SIG-M5 (cell line): ENCODE data around the gene SLCO2B1.

ENCODE experiments used
- DNase-seq: peaks from one replicate; lab custom pipeline; 2025; lab: John Stamatoyannopoulos, UW

SLCO2B1 gene

GRCh38 chr11:75223954-75224643 lies 73.2 kb downstream of the SLCO2B1 start:
- DNase-seq = no peak

DNA sequence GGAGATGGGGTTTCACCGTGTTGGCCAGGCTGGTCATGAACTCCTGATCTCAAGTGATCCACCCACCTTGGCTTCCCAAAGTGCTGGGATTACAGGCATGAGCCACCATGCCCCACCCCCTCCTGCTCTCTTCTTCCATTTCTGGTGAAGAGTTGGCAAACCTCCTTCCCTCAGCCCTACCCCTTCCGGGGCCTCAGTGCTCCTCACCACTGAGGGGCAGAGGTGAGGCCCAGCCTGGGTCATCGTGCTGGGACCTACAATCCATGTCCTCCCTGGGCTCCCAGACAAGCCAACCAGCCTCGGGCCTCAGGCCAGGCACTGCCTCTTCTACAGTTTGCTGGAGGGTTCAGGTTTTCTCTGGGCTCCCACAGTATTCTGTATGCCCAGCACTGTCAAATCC lies 74.9 kb downstream of the SLCO2B1 start:
- no peak for DNase-seq

DNA sequence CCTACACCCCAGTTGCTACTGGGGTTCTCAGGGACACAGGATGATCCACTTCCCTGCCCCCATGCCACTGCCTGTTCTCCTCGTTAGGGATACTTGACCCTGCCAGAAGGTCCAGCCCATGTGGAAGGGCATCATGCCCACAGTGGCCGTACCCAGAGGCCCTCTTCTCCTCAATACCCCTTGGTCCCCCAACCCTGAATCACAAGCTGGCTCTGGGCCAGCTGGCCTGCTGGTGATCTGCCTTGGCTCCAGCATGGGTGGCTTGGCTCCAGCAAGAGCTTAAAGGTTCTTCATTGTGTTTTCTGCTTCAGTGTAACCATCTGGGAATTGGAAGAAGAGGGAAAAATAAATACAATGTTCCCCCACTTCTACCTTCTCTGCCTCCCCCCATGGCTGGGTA lies 78.6 kb downstream of the SLCO2B1 start:
- DNase-seq = no peak

DNA sequence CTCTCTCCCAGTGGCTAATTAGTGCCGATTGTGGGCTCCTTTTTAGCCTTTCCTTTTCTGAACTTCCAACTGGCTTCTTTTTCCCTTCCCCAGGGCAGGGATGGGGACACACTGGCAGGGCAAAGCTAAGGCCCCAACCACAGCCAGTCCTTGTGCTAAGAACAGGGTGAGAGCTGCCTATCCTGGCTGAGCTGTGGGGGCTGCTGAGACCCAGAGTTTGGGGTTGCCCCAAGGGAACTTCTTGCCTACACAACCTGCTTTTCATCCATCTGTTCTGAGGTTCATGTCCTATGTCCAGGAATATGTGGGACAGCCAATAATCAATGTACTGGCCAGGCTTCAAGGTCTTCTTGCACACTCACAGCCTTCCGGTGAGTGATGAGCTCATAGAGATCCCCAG lies 79.7 kb downstream of the SLCO2B1 start:
- no peak for DNase-seq

DNA sequence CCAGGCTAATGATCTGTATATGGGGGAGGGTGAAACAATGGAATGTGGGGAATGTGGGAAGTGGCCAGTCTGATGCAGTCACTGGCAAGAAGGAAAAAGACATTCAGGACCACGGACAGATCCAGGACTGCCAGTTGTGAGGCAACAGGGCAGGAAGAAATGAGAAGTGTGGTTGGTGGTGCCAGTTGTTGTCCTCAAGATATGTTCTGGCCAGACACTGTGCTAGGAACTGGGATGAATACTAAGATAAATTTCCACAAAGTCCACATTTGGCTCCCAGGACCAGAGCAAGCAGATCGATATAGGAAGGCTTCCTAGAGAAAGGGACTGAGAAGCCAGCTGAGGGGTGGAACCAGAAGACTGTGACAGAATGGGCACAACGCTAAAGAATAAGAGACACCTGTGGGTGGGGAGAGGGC lies 82.9 kb downstream of the SLCO2B1 start:
- DNase-seq = no peak

DNA sequence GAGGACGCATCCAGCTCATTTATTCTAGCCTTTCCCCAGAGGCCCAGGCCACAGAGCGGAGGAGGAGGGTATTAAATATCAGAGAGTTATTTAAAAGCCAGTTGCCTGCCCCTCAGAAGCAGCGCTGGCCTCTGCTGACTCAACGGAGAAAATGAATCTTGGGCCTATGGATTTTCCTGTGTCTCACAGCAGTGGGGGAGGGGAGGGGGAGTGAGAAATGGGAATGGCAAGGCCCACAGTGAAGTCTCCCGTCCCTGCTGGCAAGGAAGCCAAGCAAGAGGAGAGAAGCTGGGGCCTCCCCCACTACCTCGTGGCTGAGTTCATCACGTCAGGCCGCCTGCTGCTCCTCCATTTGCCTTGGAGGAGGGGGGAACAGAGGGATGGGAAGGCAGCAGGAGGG lies 85.2 kb downstream of the SLCO2B1 start:
- DNase-seq = no peak

DNA sequence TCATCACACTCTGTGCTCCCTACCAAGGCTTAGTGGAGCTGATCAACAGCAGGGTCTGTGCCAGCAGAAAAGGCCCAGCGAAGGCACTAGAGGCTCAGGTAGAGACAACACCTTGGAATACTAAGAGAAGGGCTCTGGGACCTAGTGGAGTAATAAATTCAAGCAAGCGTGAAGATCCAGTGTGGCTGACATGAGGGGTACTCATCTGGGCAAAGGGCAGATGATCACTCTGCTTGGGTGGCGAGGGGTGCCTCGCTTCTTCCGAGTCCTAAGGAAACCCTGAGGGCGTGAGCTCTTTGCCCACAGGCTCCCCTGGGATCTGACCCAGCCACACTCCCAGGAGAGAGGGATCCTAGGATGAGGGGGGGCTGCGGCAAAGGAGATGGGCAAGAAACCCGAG lies 86.1 kb downstream of the SLCO2B1 start:
- DNase-seq = no peak

DNA sequence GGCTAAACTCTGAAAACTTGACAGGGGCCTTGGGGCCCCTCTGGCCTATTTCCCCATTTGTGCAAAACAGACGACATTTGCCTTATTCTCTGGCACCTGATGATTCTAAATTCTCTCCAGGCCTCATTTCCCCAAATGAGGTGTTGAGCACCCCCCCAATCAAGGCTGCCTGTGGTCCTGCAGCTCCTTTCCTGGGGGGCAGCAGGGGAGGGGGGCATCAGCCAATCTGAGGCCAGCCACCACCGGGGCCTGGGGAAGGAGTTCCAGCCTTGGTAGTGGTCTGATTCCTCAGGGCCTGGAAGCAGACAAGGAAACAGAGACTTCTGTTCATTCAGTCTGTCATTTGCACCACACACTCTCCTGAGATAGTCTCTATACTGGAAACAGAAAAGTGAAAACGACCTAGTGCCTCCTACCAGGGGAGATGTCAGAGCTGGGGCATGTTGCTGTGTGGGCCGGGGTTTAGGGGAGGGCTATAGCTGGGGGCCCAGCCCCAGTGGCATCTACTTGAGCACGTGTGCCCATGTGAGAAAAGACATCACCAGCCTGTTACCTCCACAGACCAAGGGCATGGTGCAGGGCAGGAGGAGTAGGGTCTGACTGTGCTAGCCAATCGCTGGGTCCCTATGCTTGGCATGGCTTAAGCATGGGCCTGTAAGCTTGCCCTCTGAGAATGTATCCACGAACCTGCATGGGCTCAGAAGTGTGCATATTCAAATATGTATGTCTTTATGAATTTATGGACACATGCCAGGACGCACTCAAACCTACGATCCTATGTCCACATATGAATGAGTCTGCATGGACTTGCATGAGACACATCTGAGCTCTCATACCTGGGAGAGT lies 87.9 kb downstream of the SLCO2B1 start:
- DNase-seq = no peak

DNA sequence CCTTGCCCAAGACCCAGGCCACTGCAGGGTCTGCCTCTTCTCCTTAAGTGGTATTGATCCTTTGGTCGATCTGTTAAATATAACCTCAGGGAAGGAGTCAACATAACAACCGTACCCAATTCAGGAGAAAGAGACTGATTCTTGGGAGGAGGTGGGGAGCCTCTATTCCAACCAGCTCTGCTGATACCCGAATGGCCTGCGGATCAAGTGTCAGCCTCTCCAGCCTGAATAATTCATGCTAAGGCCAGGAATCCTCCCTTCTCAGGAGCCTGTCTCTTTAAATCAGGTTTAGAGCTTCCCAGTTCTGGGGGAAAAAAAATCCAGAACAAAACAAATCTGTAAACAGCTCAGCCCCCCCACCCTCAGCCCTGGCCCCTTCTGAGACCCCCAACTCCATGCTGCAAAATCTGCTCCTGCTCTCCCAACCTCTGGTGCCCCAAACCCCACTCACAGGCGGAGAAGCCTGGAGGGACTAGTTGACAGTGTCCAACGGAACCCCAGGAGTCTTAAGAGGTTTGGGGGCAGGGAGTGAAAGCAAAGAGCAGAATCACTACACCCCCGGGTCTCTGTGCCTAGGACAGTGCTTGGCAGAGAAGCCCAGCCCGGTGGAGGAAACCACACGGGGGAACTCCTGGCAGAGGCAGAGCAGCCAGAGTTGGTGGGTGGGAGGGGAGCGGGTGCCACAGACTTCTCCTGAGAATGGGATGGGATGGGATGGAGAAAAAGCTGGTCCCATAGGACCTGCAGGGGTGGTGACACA lies 88.8 kb downstream of the SLCO2B1 start:
- no peak for DNase-seq

GRCh38 chr11:75240311-75241035 lies 89.6 kb downstream of the SLCO2B1 start, which contains the start of gene TPBGL:
TSS of gene TPBGL (plus strand) at chr11:75240774. CDS start at chr11:75241050, 276 bp downstream.
- DNase-seq = no peak

DNA sequence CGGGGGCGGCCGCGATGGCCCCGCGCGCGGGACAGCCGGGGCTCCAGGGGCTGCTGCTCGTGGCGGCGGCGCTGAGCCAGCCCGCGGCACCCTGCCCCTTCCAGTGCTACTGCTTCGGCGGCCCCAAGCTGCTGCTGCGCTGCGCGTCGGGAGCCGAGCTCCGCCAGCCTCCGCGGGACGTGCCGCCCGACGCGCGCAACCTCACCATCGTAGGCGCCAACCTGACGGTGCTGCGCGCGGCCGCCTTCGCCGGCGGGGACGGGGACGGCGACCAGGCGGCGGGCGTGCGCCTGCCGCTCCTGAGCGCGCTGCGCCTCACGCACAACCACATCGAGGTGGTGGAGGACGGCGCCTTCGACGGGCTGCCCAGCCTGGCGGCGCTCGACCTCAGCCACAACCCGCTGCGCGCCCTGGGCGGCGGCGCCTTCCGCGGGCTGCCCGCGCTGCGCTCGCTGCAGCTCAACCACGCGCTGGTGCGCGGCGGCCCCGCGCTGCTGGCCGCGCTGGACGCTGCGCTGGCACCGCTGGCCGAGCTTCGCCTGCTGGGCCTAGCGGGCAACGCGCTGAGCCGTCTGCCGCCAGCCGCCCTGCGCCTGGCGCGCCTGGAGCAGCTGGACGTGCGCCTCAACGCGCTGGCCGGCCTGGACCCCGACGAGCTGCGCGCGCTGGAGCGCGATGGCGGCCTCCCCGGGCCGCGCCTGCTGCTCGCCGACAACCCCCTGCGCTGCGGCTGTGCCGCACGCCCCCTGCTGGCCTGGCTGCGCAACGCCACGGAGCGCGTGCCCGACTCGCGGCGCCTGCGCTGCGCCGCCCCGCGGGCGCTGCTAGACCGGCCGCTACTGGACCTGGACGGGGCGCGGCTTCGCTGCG lies 90.4 kb downstream of the SLCO2B1 start:
- DNase-seq = no peak

GRCh38 chr11:75241906-75242644 lies 91.2 kb downstream of the SLCO2B1 start:
- no peak for DNase-seq

DNA sequence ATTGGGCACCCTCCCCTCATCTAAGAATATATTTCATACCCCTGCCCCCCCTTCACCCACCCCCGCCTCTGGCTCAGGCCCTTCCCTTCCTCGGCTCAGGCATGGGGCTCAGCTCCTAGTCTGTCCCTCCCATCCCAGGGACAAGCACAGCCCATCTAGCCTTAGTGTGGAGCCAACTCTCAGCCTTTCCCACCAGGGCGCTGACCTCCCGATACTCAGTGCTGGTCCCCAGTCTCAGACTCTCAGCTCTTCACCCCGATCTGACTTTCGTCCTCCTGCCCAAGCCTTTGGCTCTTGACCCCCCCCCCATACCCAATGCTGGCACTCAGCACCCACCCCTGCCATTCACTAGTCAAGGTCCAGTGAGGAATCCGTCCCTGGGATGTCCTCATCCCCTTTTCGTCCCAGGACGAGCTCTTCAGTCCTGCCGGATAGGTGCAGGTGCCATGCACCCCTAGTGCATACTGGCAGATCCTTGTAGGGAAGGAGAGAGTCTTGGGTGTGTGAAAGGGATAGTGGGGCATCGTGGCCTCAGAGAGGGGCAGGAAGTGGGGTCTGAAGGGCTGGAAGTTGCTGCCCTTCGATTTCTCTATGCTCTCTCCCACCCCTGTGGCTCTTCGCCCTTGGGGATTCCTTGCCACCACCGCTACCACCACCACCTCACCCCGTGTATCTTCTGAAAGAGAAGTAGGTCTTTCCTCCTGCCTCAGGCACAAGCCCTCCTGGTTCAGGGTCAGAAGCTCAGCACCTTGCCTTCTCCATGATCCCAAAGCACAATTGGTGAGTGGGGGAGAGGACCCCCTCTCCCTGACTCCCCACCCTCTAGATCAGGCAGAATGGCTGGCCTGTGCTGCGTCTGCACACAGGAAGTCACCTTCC lies 92.1 kb downstream of the SLCO2B1 start:
- no peak for DNase-seq

GRCh38 chr11:75244052-75244814 lies 93.3 kb downstream of the SLCO2B1 start:
- DNase-seq = no peak

DNA sequence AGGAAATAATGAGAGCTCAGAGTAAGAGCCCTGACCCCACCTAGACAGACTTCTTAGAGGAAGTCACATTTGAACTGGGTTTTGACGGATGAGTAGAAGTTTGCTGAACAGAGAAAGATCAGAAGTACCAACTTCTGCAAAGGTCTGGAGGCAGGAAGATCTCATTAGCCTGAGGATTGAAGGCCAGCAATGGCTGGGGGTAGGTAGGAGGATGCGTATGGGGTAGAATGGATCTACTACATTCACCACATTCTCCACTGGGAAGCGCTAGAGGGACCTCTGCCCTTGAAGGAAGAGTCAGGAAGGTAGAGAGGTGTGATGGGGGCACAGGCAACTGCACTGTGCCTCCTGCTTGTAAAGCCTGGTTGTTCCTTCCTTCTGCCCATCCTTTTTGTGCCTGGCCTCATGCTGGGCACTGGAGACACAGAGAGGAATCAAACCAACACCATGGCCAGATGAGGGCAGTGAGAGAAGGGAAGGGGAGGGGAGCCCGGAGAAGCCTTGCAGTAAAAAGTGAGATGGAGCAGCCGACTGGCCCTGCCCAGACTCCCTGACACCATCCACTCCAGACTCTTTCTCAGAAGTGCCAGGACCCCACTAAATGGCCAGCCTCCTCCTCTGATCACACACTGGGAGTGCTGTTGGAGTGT lies 94.6 kb downstream of the SLCO2B1 start:
- no peak for DNase-seq

GRCh38 chr11:75246006-75246670 lies 95.2 kb downstream of the SLCO2B1 start:
- no peak for DNase-seq

GRCh38 chr11:75246671-75247350 lies 95.9 kb downstream of the SLCO2B1 start:
- no peak for DNase-seq
